ENCODE results near the gene DPP3. TPM values are rescaled to one million over a fixed set of nuclear protein-coding genes. Genes with fewer than 3 reads are reported as not detected.

The DPP3 gene
- total and polyA plus RNA-seq, 2 of the 4 experiments (the other 2 are of a cell fraction): 51.8 to 66.3 TPM

- 47% methylated on average over 3 of the region's 5 CpGs; no CpG with 5 or more reads in 1 of the 2 experiments for WGBS, 2 experiments (ENCODE audit: extremely low coverage in 2 of 2, insufficient read length in 1 of 2)
- POLR2A ChIA-PET (ENCODE audit: unreplicated experiment): interaction anchor here (0.6 kb wide), 1 partner anchor 90 kb away, joined by 6 read pairs; no protein-coding TSS in a partner anchor
- Histone ChIP-seq H3K9me1 (ENCODE audit: insufficient read depth, low read length) (no peaks in the 10 kb centered on the region), H3K23ac (ENCODE audit: low read depth, low read length) (no peak overlapping the region), H3K4ac (ENCODE audit: low read depth, low read length) (no peak overlapping the region), H2BK15ac (ENCODE audit: low read depth, low read length) (no peak overlapping the region), H3K56ac (ENCODE audit: extremely low read depth, insufficient read depth, low read length) (no peak overlapping the region), H3K9me3 (ENCODE audit: control insufficient read depth, insufficient read depth, low read length) (no peaks in the 10 kb centered on the region), H2AFZ (replicated peaks; ENCODE audit: low read length, poor library complexity) (no peak overlapping the region), H3K4me1 (ENCODE audit: control insufficient read depth, insufficient read depth, low read length) (peaks cover 2% of the 10 kb centered on the region; the same call in 1 of the 2 replicates), H4K5ac (ENCODE audit: low read depth, low read length) (no peak overlapping the region), H3K18ac (ENCODE audit: low read depth, low read length) (no peak overlapping the region), H2BK20ac (ENCODE audit: low read depth, low read length) (no peak overlapping the region), H4K8ac (ENCODE audit: low read depth in 2 of 2, low read length in 2 of 2) (no peak overlapping the region), H3K9ac (ENCODE audit: low read depth, low read length) (no peak overlapping the region), H3K27ac (ENCODE audit: insufficient read depth, low read length) (no peak overlapping the region), H3K27me3 (ENCODE audit: control insufficient read depth, insufficient read depth, low read length) (peaks cover 38% of the 10 kb centered on the region), H3K4me3 (ENCODE audit: insufficient read depth, low read depth, low read length) (no peak overlapping the region), H4K91ac (ENCODE audit: insufficient read depth, low read depth, low read length) (no peak overlapping the region), H3K14ac (replicated peaks; ENCODE audit: low read depth, low read length) (no peak overlapping the region), H3K36me3 (ENCODE audit: control insufficient read depth, insufficient read depth, low read length) (no peaks in the 10 kb centered on the region), H2AK5ac (ENCODE audit: low read depth, low read length) (no peak overlapping the region), H3K79me1 (ENCODE audit: low read depth in 1 of 2, low read length in 2 of 2) (no peaks in the 10 kb centered on the region), H2BK5ac (ENCODE audit: low read depth, low read length, poor library complexity, severe bottlenecking) (no peak overlapping the region), H3K4me2 (ENCODE audit: low read depth, low read length) (no peak overlapping the region), H4K20me1 (ENCODE audit: insufficient read depth, low read length) (no peaks in the 10 kb centered on the region), H2BK120ac (ENCODE audit: low read depth, low read length) (no peak overlapping the region), H2AK9ac (replicated peaks; ENCODE audit: low read depth, low read length, poor library complexity) (no peak overlapping the region)
- CTCF ChIA-PET: no interaction called here
- dilution Hi-C loops (cut with HindIII; ENCODE audit: low sequenced_read_pairs, unreplicated experiment) (no loop called here), in situ Hi-C loops (cut with MboI; ENCODE audit: low sequenced_read_pairs) (no loop called here), intact Hi-C loops (cut with micrococcal nuclease) (no loop called here)
- DNase-seq (no peak), ATAC-seq (ENCODE audit: low read depth) (no peak)
- TF ChIP-seq MAFK (IDR thresholded peaks at IDR 0.05; ENCODE audit: low read depth, low read length) (no peak), NFE2L2 (IDR thresholded peaks at IDR 0.05; ENCODE audit: low read depth, low read length) (no peak), USF2 (IDR thresholded peaks at IDR 0.05; ENCODE audit: low read depth, low read length) (no peak)
- no TSS peak for BruUV-seq (replicated peaks)
Observed at GRCh38 chr11:66554602-66555001, 74.4 kb downstream of the DPP3 start.

Measured in IMR-90 (cell line).